H1 (cell line): ENCODE data around the gene TXNL4B.

Experiments used
- CREB1 ChIP-seq: IDR thresholded peaks from 2 replicates; pipeline ENCODE4 v1.6.1; 2012; ENCODE audit warnings: inconsistent platforms
- CTCF ChIP-seq, 3 experiments: IDR thresholded peaks; 1 replicate in 2 of 3; 2 replicates in 1 of 3; pipeline versions ENCODE4 v1.5.1 to v1.6.1; 2011; ENCODE audit warnings: low read length in 3 of 3, mild to moderate bottlenecking in 3 of 3, inconsistent platforms in 2 of 3, low read depth in 1 of 3, moderate library complexity in 1 of 3; ENCODE audit not compliant: insufficient read depth in 1 of 3; ENCODE audit errors: control extremely low read depth in 1 of 3
- EZH2 ChIP-seq: fragments of 200-600 bp; sonication (generic); IDR thresholded peaks from 2 replicates; pipeline ENCODE4 v1.7.1; 2012; ENCODE audit warnings: low read depth, mild to moderate bottlenecking, moderate library complexity, low read length, inconsistent platforms; ENCODE audit not compliant: severe bottlenecking
- GTF2F1 ChIP-seq: IDR thresholded peaks from 2 replicates; pipeline ENCODE4 v1.6.1; 2012; ENCODE audit warnings: low read depth, low read length, improper control_type of control experiment, borderline replicate concordance
- MAFK ChIP-seq: IDR thresholded peaks from 2 replicates; pipeline ENCODE4 v1.6.1; 2012; ENCODE audit warnings: low read depth, mild to moderate bottlenecking, improper control_type of control experiment, low read length
- MAX ChIP-seq: IDR thresholded peaks from 2 replicates; pipeline ENCODE4 v1.6.1; 2012; ENCODE audit warnings: inconsistent platforms
- POLR2A ChIP-seq, 2 experiments: IDR thresholded peaks; 1 replicate in 1 of 2; 2 replicates in 1 of 2; pipeline ENCODE4 v1.6.1; 2011; ENCODE audit warnings: low read depth in 2 of 2, low read length in 2 of 2, mild to moderate bottlenecking in 2 of 2; ENCODE audit errors: control extremely low read depth in 1 of 2
- POLR2AphosphoS5 ChIP-seq: IDR thresholded peaks from 2 replicates; pipeline ENCODE4 v1.6.1; 2011; ENCODE audit warnings: low read depth, low read length
- TF ChIP-seq, protein P1 (sequence below): IDR thresholded peaks from 2 replicates; pipeline ENCODE4 v1.6.1; 2011; ENCODE audit warnings: low read length, improper control_type of control experiment

GRCh38 chr16:72064361-72064894 lies 29.0 kb downstream of the TXNL4B start:
- TF ChIP-seq CTCF (IDR thresholded peaks at IDR 0.05; ENCODE audit: control extremely low read depth in 1 of 3, insufficient read depth in 1 of 3, low read depth in 1 of 3, low read length in 3 of 3) = no peak
- TF ChIP-seq, protein P1, sequence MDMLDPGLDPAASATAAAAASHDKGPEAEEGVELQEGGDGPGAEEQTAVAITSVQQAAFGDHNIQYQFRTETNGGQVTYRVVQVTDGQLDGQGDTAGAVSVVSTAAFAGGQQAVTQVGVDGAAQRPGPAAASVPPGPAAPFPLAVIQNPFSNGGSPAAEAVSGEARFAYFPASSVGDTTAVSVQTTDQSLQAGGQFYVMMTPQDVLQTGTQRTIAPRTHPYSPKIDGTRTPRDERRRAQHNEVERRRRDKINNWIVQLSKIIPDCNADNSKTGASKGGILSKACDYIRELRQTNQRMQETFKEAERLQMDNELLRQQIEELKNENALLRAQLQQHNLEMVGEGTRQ = no peak
- no peak for TF ChIP-seq POLR2AphosphoS5
- no peak for TF ChIP-seq GTF2F1
- TF ChIP-seq POLR2A (IDR thresholded peaks at IDR 0.05; ENCODE audit: control extremely low read depth in 1 of 2, low read depth in 2 of 2, low read length in 2 of 2) = no peak
- TF ChIP-seq CREB1 = no peak
- TF ChIP-seq MAFK = no peak
- TF ChIP-seq EZH2 = no peak
- no peak for TF ChIP-seq MAX
